HEK293 (cell line): ENCODE data around the gene HGS.

Source experiments
- CTCF ChIP-seq: fragments of 450-650 bp; formaldehyde crosslinking; IDR thresholded peaks from 2 replicates; pipeline ENCODE4 v1.5.1; 2016; ENCODE audit warnings: missing biosample characterization, missing genetic modification characterization
- YY2 ChIP-seq: fragments of 450-650 bp; formaldehyde crosslinking; IDR thresholded peaks from 2 replicates; pipeline ENCODE4 v1.5.1; 2016; ENCODE audit warnings: missing biosample characterization, missing genetic modification characterization

GRCh38 chr17:81647640-81648012 is 36.2 kb upstream of the HGS start:
- TF ChIP-seq YY2 (tag by site-specific recombination), result no peak
- TF ChIP-seq CTCF (tag by site-specific recombination), result no peak
